ENCODE data around the gene RERE. TPM values are rescaled to one million over a fixed set of nuclear protein-coding genes. Genes with fewer than 3 reads are reported as not detected.

Gene RERE
- total and polyA plus RNA-seq, 7 donors = 19.2 to 148 (median 90.6) TPM

DNA sequence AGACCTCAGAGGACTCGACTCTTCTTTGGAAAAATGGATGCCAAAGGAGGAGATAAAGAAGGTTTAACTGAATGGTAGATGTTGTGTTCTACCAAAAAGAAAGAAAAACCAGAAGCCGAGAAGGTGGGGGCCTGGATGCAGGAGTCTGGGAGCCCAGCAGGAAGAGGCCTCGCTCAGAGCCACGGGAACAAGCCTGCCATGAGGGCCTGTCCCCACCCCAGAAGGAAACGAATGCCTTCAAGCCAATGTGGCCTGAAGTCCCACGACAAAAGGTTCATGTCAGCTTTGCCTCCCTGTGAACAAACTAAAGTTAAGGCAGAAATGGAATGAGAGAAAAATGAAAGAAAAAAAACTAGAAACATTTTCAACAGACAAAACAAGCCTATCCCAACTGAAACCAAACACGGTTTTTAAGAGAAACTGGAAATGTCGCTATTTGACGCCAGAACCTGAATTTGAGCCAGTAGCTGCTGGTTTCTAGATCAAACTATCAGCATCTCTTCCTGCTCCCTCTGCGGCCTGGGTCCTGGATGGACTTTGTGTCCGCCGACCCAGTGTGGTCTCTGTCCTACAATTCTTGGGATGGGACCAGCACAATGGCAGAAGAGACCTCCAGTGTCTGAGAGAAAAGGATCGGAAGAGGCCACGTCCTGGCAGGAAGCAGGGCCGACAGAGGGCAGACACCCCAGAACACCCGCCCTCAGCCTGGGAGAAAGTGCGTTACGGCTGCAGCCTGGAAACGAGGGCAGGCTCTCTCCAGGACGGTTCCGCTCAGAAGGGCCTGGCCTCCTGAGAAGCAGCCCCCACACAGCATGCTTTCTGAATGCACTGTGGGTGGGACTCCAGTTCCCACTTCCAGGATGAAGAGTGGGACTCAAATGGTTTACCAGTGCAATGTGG, 464.3 kb downstream of the RERE start:
- H3K9me3 ChIP-seq = no peaks in the 10 kb centered on the region
- 79% methylated on average over 21 of the region's 21 CpGs for WGBS, 2 donors
- H3K4me3 ChIP-seq = no peak overlapping the region
- H3K27me3 ChIP-seq = no peaks in the 10 kb centered on the region
- intact Hi-C loops (cut with DNase I) = no loop called here
- peak; percentile 73 for DNase-seq
- peaks cover 0 to 86% (median 63%) of the 10 kb centered on the region in 4 donors for H3K4me1 ChIP-seq
- TF ChIP-seq EP300 (IDR thresholded peaks at IDR 0.05) (no peak), POLR2AphosphoS5 (IDR thresholded peaks at IDR 0.05) (peak in 1 of 4 donors; percentile 4), POLR2A (IDR thresholded peaks at IDR 0.05) (no peak)
- H3K36me3 ChIP-seq = peaks cover 38 to 56% (median 38%) of the 10 kb centered on the region in 4 donors
- peak overlapping the region; percentile 55 to 76 (median 72) for H3K27ac ChIP-seq

DNA sequence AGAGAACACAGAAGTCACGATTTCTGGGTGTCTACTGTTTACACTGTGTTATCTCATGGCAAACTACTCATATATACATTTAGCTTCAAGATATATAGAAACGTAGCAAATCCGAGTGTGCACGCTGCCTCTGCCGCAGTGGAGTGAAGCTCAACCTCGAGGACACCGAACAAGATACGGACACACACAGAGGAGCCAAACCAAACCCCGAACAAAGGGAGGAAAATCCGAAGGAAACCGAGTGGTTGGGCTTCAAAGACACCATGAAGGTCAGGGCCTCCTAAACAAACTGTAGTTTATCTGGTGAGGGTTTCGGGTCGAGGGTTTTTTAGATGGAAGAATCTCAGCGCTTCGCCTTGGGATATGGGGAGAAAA, 465.0 kb downstream of the RERE start:
- no peak for DNase-seq
- Histone ChIP-seq H3K4me3 (no peak overlapping the region), H3K9me3 (no peaks in the 10 kb centered on the region), H3K36me3 (peaks cover 31 to 49% (median 32%) of the 10 kb centered on the region in 4 donors), H3K27me3 (no peaks in the 10 kb centered on the region), H3K4me1 (peaks cover 0 to 79% (median 56%) of the 10 kb centered on the region in 4 donors), H3K27ac (peak overlapping the region; percentile 55 to 76 (median 72))
- 78 to 79% methylated on average over 15 of the region's 15 CpGs for WGBS, 2 donors
- TF ChIP-seq POLR2A (IDR thresholded peaks at IDR 0.05) = no peak
- TF ChIP-seq POLR2AphosphoS5 (IDR thresholded peaks at IDR 0.05) = no peak
- no peak for TF ChIP-seq EP300 (IDR thresholded peaks at IDR 0.05)
- TF ChIP-seq, protein P1, sequence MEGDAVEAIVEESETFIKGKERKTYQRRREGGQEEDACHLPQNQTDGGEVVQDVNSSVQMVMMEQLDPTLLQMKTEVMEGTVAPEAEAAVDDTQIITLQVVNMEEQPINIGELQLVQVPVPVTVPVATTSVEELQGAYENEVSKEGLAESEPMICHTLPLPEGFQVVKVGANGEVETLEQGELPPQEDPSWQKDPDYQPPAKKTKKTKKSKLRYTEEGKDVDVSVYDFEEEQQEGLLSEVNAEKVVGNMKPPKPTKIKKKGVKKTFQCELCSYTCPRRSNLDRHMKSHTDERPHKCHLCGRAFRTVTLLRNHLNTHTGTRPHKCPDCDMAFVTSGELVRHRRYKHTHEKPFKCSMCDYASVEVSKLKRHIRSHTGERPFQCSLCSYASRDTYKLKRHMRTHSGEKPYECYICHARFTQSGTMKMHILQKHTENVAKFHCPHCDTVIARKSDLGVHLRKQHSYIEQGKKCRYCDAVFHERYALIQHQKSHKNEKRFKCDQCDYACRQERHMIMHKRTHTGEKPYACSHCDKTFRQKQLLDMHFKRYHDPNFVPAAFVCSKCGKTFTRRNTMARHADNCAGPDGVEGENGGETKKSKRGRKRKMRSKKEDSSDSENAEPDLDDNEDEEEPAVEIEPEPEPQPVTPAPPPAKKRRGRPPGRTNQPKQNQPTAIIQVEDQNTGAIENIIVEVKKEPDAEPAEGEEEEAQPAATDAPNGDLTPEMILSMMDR (IDR thresholded peaks at IDR 0.05) = no peak
- intact Hi-C loops (cut with DNase I) = no loop called here

DNA sequence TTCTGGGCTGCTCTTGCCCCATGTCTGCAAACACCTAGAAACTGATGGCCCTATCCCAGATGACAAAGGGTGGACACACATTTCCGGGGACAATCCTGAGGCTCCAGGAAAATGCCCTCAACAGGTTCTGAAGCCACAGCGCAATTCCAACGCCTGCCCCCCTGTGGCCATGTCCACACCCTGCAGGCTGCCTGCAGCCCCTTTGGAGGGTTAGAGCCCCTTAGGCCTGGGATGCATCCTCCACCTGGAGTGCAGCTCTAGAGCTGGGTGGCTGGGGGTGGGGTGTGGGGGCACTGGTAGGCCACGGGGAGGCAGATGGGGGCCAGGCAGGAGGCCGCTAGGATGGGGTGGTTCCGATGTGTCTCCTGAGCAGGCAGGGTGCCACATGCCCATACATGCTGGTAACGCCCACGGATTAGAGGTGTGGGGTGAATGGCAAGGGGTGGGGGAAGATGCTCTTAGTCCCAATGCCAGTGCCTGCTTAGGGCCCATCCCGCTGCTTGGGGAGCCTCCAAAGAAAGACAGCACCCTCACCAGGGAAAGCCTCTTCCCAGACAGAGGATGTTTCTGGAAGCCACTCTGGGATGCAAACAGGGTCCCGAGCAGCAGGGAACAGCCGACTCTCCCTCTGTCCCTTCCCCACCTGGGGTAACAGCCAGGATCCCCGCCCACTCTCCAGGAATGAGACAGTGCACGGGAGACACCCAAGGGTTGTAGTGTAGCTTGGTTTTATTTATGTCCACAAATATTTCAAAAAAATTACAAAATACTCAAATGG, 465.6 kb downstream of the RERE start:
- Histone ChIP-seq H3K9me3 (no peaks in the 10 kb centered on the region), H3K27ac (peak overlapping the region; percentile 55 to 76 (median 72)), H3K4me1 (peaks cover 0 to 76% (median 54%) of the 10 kb centered on the region in 4 donors), H3K4me3 (no peak overlapping the region), H3K36me3 (peaks cover 25 to 43% (median 26%) of the 10 kb centered on the region in 4 donors), H3K27me3 (no peaks in the 10 kb centered on the region)
- intact Hi-C loops (cut with DNase I) = no loop called here
- 61 to 77% methylated on average over 13 of the region's 13 CpGs for WGBS, 2 donors
- peak; percentile 79 for DNase-seq
- TF ChIP-seq, protein P1 (IDR thresholded peaks at IDR 0.05) = peak; percentile 20 to 77 (median 66)
- TF ChIP-seq POLR2AphosphoS5 (IDR thresholded peaks at IDR 0.05) = no peak

DNA sequence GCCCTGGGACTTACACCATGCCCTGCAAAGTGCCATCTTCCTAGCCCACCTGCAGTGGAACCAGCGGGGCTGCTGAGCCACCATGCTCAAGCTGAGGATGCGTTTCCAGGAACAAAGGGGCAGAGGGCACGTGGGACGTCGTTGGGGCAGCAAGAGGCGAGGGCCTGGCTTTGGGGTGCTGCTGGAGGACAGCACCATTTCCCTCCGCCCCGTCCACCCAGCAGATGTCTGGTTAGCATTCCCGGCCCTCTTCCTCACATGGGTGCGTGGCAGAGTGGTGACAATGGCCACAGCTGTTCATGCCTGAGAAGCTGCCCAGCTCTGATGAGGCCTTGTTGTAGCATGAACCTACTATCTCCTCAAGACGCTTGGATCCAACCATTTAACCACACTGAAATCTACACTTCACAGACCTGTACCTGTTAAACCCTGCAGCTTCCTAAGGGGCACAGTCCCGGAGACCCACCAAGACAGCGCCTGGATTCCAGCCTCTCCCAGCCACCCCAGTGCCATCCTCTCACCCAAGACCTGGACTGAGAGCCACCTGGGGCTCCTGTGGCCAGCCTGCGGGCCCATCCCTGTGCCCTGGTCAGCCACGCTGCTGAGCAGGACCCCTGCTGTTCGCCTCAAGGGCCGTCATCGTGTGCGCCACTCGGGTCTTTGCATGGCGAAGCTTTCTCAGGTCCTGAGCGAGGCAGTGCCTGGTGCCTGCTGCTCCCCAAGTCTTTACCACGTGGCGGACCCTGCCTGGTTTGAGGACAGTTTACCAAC, 466.3 kb downstream of the RERE start:
- 82 to 89% methylated on average over 24 of the region's 24 CpGs for WGBS, 2 donors
- H3K27me3 ChIP-seq = no peaks in the 10 kb centered on the region
- TF ChIP-seq EP300 (IDR thresholded peaks at IDR 0.05) (no peak), POLR2AphosphoS5 (IDR thresholded peaks at IDR 0.05) (peak in 2 of 4 donors; percentile 26 to 46), POLR2A (IDR thresholded peaks at IDR 0.05) (no peak)
- TF ChIP-seq, protein P1 (IDR thresholded peaks at IDR 0.05) = no peak
- peaks cover 0 to 72% (median 53%) of the 10 kb centered on the region in 4 donors for H3K4me1 ChIP-seq
- H3K36me3 ChIP-seq = peaks cover 17 to 36% (median 19%) of the 10 kb centered on the region in 4 donors
- intact Hi-C loops (cut with DNase I) = no loop called here
- peak; percentile 66 for DNase-seq
- no peaks in the 10 kb centered on the region for H3K9me3 ChIP-seq
- no peak overlapping the region for H3K4me3 ChIP-seq
- H3K27ac ChIP-seq = peak overlapping the region; percentile 55 to 76 (median 72)
